Activated T-cell treated with anti-CD3 and anti-CD28 coated beads, Interleukin-2, amount 50 U/mL, for 4 hours (primary cell): ENCODE measurements around the gene EPHB3. TPM values are rescaled to one million over a fixed set of nuclear protein-coding genes. Genes with fewer than 3 reads are reported as not detected.
A peak's percentile ranks its signal among the peaks of the same experiment; 100 is the strongest.

ENCODE experiments used
- ATAC-seq, 2 donors: fragments of 200-7000 bp; cut with Tn5 transposase; one replicate each; pipeline ENCODE4 v1.10.0; 2021
- DNase-seq: peaks from one replicate; pipeline ENCODE4 v3.0.0-alpha.2; 2020
- H3K27me3 Mint-ChIP-seq: one replicate; pipeline ENCODE4 v1.8.0; 2021; ENCODE audit warnings: low read depth, mixed read lengths
- H3K36me3 Mint-ChIP-seq: one replicate; pipeline ENCODE4 v1.8.0; 2022; ENCODE audit warnings: mixed read lengths; ENCODE audit not compliant: insufficient read depth
- H3K4me1 Mint-ChIP-seq: one replicate; pipeline ENCODE4 v1.8.0; 2021; ENCODE audit warnings: low read depth, mixed read lengths
- H3K4me3 Mint-ChIP-seq: one replicate; pipeline ENCODE4 v1.8.0; 2021; ENCODE audit warnings: mild to moderate bottlenecking, moderate library complexity, mixed read lengths
- H3K9me3 Mint-ChIP-seq: one replicate; pipeline ENCODE4 v1.8.0; 2021; ENCODE audit warnings: mixed read lengths
- total RNA-seq, 3 donors: library from RNA; stranded (reverse); gene quantifications; one replicate each; pipeline ENCODE4 v1.2.1, GENCODE V29; 2021

The EPHB3 gene
- total RNA-seq, 3 donors from 2014 or later: 0.15 TPM; not detected in 2

- no peak for DNase-seq
- no peak overlapping the region for H3K4me3 Mint-ChIP-seq
- no peaks in the 10 kb centered on the region for H3K9me3 Mint-ChIP-seq
- peaks cover 46% of the 10 kb centered on the region for H3K27me3 Mint-ChIP-seq
- H3K36me3 Mint-ChIP-seq: no peaks in the 10 kb centered on the region
- H3K4me1 Mint-ChIP-seq: peaks cover 18% of the 10 kb centered on the region
- ATAC-seq: no peak
These were observed 4.0 kb downstream of the EPHB3 start for GRCh38 chr3:184565421-184566211.

DNA sequence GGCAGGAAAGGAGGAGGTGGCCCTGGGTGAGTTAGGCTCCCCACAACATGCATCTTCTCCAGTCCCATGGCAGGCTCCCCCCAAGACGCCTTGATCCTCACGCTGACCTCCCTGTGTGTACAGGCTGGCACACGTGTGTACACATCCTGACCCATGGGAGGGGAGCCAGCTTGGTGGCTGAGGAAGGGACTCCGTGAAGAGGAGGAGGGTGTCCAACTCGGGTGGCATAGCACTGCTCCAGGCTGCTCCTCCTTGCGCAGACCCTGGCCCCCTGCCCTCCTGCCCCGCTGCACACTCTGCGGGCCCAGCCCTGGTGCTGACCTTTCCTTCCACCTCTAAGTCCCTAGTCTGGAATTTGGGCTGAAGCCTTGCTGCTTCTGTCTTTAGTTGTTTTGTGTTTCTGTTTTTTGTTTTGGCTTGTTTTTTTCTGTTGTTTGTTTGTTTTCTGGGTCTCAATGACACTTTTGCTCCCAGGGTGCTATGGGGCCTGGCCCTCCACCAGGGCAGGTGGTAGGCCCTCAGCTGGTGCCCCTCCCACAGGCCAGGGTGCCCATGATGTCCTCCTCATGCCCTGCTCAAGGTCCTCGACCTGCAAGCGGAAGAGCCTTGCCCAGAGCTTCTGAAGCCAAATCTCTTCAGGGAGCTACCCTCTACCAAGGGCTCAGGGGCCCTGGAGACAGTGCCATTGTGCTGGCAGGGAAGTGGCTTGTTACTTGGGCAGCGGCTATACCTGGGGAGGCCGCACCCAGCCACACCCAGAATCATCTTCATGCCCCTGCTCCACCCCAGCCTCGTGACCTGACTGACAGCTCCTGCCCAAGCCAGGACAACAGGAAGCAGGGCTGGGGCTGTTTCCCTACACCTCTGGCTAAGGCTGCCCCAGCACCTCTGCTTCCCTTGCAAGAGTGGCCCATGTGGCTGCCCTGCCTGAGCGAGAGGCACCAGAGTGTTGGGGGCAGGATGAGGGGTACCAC, 5.1 kb downstream of the EPHB3 start:
- no peak for ATAC-seq
- Mint-ChIP-seq H3K4me3 (no peak overlapping the region), H3K4me1 (peaks cover 8% of the 10 kb centered on the region), H3K9me3 (no peaks in the 10 kb centered on the region), H3K27me3 (peaks cover 45% of the 10 kb centered on the region), H3K36me3 (no peaks in the 10 kb centered on the region)
- no peak for DNase-seq

GRCh38 chr3:184567946-184568559, 6.5 kb downstream of the EPHB3 start:
- Mint-ChIP-seq H3K27me3 (peaks cover 50% of the 10 kb centered on the region), H3K4me3 (peak overlapping the region; percentile 19), H3K36me3 (no peaks in the 10 kb centered on the region), H3K4me1 (peaks cover 8% of the 10 kb centered on the region), H3K9me3 (no peaks in the 10 kb centered on the region)
- DNase-seq (no peak), ATAC-seq (no peak)

DNA sequence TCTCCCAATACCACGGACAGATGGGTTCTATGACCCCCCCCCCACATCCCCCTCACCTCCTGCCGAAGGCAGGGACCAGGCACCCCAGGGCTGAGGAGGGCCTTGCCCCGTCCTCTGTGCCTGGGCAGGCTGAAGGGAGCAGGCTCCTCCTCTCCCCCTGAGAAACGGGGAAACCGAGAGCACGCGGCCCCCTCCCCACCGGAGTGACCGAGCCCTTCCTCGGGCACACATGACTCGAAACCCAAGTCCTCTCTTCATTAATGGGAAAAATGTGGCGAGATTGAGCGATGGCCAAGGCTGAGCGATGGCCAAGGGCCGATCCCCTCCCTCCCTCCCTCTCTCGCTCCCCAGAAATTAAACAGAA, 7.0 kb downstream of the EPHB3 start:
- H3K9me3 Mint-ChIP-seq: no peaks in the 10 kb centered on the region
- H3K27me3 Mint-ChIP-seq: peaks cover 45% of the 10 kb centered on the region

DNA sequence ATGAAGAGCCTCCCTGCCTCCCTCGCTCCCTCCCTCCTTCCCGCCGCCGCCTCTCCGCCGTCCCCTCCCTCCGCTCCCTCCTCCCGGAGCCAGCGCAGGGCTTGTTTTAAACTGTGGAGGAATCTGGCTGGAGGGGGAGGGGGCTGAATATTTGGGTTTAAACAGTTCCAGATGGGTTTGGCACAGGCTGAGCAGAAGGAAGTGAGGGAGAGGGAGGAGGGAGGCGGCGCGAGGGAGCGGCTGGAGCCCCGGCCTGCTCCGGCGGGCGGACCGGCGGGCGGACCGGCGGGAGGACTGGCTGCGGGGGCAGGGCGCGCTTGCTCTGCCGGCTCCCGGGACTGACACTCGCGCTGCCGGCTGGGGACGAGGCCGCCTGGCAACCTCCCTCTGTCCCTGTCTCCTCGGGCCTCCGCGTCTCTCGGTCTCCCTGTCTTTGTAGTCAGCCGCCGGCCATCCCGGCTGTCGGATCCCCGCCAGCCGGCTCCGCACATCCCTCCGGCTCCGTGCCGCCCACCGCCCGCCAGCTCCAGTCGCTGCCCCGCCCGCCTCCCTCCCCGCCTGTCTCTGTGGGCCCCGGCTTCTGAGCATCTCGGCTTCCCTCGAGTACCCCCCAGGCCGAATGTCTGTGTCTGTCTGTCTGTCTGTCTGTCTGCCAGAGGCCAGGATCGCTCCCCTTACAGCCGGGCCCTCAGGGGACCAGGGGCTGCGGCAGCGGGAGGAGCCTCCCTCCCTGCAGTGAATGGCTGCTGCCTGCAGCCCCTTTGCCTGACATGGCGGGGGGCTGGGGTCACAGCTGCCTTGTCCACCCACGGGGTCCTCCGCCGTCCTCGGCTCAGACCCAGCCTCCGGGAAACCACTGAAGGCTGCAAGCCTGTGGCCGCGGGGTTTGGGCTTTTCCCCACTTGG, 7.6 kb downstream of the EPHB3 start:
- Mint-ChIP-seq H3K27me3 (peaks cover 43% of the 10 kb centered on the region), H3K4me3 (peak overlapping the region; percentile 46), H3K9me3 (no peaks in the 10 kb centered on the region), H3K4me1 (peaks cover 8% of the 10 kb centered on the region), H3K36me3 (no peaks in the 10 kb centered on the region)
- no peak for DNase-seq
- peak; percentile 38 to 56 for ATAC-seq

More for the DNA sequence above, 7.0 kb downstream of the EPHB3 start:
- ATAC-seq (no peak), DNase-seq (no peak)
- Mint-ChIP-seq H3K4me1 (peaks cover 8% of the 10 kb centered on the region), H3K4me3 (peak overlapping the region; percentile 46), H3K36me3 (no peaks in the 10 kb centered on the region)

GRCh38 chr3:184570035-184570434, 8.4 kb downstream of the EPHB3 start:
- H3K9me3 Mint-ChIP-seq: no peaks in the 10 kb centered on the region
- DNase-seq (no peak), ATAC-seq (no peak)
- H3K36me3 Mint-ChIP-seq: no peaks in the 10 kb centered on the region
- H3K4me3 Mint-ChIP-seq: no peak overlapping the region
- peaks cover 8% of the 10 kb centered on the region for H3K4me1 Mint-ChIP-seq
- peaks cover 35% of the 10 kb centered on the region for H3K27me3 Mint-ChIP-seq

DNA sequence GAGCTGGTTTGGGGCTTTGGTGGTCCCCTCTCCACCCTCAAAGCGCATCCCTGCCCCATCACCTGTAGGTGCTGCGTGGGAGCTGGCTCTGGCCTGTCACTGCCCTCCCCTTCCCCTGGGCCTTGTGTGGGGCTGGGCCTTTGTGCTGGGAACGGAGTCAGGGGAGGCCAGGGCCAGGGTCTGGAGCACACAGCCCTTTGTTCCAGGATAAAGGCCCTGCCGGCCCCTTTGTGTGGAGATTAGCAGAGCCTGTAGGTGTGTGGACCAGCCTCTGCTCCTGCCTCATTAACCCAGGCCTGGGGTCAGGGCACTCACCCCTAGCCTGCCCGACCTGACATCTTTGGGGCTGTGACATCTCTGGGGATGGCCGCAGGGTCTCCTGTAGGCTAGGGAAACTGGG, 8.9 kb downstream of the EPHB3 start:
- peaks cover 35% of the 10 kb centered on the region for H3K27me3 Mint-ChIP-seq
- no peak for ATAC-seq
- H3K9me3 Mint-ChIP-seq: no peaks in the 10 kb centered on the region
- H3K4me1 Mint-ChIP-seq: peaks cover 8% of the 10 kb centered on the region
- no peak overlapping the region for H3K4me3 Mint-ChIP-seq
- no peaks in the 10 kb centered on the region for H3K36me3 Mint-ChIP-seq
- DNase-seq: no peak

- H3K36me3 Mint-ChIP-seq: no peaks in the 10 kb centered on the region
- H3K27me3 Mint-ChIP-seq: peaks cover 38% of the 10 kb centered on the region
These were observed 10.3 kb downstream of the EPHB3 start for GRCh38 chr3:184571750-184572377.

DNA sequence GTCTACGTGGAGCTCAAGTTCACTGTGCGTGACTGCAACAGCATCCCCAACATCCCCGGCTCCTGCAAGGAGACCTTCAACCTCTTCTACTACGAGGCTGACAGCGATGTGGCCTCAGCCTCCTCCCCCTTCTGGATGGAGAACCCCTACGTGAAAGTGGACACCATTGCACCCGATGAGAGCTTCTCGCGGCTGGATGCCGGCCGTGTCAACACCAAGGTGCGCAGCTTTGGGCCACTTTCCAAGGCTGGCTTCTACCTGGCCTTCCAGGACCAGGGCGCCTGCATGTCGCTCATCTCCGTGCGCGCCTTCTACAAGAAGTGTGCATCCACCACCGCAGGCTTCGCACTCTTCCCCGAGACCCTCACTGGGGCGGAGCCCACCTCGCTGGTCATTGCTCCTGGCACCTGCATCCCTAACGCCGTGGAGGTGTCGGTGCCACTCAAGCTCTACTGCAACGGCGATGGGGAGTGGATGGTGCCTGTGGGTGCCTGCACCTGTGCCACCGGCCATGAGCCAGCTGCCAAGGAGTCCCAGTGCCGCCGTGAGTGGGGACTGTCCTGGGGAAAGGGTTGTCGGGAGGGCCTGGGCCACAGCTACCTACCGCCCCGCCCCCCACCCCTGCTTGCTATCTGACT, 11.2 kb downstream of the EPHB3 start:
- Mint-ChIP-seq H3K4me3 (no peak overlapping the region), H3K27me3 (peaks cover 33% of the 10 kb centered on the region), H3K9me3 (no peaks in the 10 kb centered on the region), H3K36me3 (no peaks in the 10 kb centered on the region), H3K4me1 (peaks cover 5% of the 10 kb centered on the region)
- ATAC-seq (no peak), DNase-seq (no peak)

More at GRCh38 chr3:184571750-184572377, 10.3 kb downstream of the EPHB3 start:
- Mint-ChIP-seq H3K9me3 (no peaks in the 10 kb centered on the region), H3K4me1 (peaks cover 6% of the 10 kb centered on the region), H3K4me3 (no peak overlapping the region)
- DNase-seq: no peak
- no peak for ATAC-seq

- Mint-ChIP-seq H3K4me1 (no peaks in the 10 kb centered on the region), H3K27me3 (peaks cover 29% of the 10 kb centered on the region), H3K9me3 (no peaks in the 10 kb centered on the region), H3K36me3 (no peaks in the 10 kb centered on the region), H3K4me3 (no peak overlapping the region)
- ATAC-seq (no peak), DNase-seq (no peak)
These were observed 13.2 kb downstream of the EPHB3 start for GRCh38 chr3:184574515-184575417.

DNA sequence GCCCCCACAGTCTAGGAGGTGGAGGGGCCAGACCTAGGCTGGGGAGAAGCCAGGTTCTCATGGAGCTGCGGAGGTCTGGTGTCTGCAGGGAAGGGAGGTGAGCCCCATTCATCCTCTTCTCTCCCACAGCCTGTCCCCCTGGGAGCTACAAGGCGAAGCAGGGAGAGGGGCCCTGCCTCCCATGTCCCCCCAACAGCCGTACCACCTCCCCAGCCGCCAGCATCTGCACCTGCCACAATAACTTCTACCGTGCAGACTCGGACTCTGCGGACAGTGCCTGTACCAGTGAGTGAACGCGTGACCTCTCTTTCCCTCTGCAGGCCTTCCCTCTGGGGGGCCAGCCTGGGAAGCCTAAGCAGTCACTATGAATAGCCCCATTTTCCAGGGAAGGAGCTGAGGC, 14.1 kb downstream of the EPHB3 start:
- DNase-seq: no peak
- Mint-ChIP-seq H3K27me3 (peaks cover 27% of the 10 kb centered on the region), H3K4me1 (no peaks in the 10 kb centered on the region), H3K36me3 (no peaks in the 10 kb centered on the region), H3K4me3 (no peak overlapping the region), H3K9me3 (no peaks in the 10 kb centered on the region)
- no peak for ATAC-seq
